GM11168 (cell line): ENCODE results near the gene EOLA1.
"Not testable (repeated sequence)": the region's sequence is repeated elsewhere in the genome, so short reads cannot be mapped to it uniquely, and the experiment has no call there.

ENCODE experiments used
- in situ Hi-C: fragments of 300-500 bp; cut with MboI; formaldehyde crosslinking; loops from one replicate; pipeline ENCODE4 v1.12.0; 2022; ENCODE audit warnings: low sequenced_read_pairs; ENCODE audit not compliant: unreplicated experiment

EOLA1 gene

DNA sequence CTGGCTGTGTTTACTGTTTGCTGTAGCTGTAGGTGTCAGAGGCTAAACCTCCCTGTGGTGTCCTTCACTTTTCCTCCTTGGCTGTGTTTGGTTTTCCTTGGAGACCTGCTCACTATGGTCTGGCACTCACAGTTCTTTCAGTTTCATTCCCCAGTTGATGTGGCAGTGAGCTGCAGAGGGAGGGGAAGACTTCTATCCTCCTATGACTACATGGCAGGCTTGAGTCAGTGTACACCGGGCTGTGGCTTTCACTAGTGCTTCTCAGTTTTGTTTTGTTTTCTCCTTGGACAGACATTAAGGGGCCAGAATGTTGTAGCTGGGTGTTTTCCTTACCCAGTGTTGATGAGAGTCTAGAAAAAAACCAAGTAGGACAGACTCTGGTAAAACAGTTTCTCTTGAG, 32.6 kb downstream of the EOLA1 start:
- in situ Hi-C loops: loop anchor here (25.0 kb wide), 1 partner anchor 214 kb away; the partner anchor contains the start of gene MAGEA9

DNA sequence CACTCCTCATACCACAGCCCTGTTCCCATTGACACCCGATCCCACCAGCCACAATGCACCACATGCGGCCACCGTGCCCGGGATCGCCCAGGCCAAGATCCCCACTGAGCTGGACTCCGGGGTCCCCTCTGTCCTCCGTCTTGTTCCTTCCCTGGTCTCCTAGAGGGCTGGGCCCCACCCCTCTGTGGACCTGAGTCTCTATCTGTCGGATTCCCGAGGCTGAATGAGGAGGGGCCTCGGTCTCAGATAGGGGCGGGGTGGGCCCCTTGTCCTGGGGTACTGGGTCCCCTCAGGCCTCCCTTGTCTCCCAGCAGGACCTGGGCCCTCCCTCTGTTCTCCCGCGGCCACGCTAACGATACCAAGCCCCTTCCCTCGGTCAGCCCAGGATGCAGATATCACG, 44.8 kb downstream of the EOLA1 start:
- in situ Hi-C loops: not testable (repeated sequence)

DNA sequence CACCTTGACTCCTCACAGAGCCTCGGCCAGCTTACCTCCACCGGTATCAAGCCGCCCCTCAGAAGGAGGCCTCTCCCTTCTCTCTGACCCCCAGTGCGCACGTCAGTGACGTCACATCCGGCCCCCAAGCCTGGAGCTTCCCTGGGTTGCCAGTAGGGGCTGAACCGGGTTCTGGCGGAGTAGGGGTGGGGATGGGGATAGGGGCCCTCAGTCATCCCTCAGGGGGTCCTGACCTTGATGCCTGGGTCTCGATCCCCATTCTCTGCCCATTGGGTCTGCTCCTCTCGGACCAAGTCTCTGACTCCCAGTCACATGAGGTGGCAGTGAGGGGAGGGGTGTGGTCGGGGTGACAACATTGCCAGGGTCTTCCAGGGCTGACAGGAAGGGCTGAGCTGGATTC, 46.5 kb downstream of the EOLA1 start, which contains the start of gene MAGEA9B:
Gene MAGEA9B (minus strand): TSS at position 101 of the 400 bp plus-strand sequence. CDS start 4,280 bp downstream, outside the sequence.
- in situ Hi-C loops: not testable (repeated sequence)

DNA sequence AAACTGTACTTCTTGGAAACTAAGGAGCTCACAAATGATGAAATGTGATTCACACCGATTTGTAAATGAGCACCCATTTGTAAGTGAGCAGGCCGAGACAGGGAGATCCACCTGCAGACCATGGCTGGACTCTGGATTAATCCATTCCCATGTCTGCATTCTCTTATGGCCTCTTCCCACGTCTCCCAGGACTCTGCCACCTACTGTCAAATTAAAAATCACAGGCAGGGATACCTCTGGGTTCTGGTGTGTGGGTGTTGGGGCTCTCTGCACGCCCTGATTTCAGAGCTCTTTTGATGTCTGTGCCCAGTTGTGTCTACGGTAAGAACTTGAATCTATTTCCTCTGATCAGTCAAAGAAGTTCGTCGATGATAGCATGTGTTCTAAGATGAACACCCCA, 50.2 kb downstream of the EOLA1 start:
- in situ Hi-C loops: not testable (repeated sequence)

DNA sequence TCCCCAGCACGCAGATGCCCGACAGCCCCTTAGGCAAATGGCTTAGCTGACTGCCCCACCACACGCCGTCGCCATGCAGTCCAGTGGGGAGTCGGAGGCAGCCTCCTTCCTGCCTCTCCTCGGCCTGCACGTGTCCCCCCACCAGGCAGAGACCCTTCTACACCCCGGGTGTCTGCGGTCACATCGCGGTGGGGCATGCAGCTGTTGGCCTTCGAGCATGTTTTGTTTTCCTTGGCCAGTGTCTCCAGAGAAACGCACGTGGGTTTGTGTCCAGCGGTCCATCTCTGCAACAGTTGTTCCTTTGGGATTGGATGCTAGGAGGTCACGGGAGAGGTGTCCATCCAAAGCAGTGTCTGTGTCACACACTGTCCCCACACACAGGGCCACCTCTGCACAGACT, 54.4 kb downstream of the EOLA1 start, which contains the start of gene HSFX2:
Gene HSFX2 (minus strand): TSS at position 101 of the 400 bp plus-strand sequence. CDS start 614 bp downstream, outside the sequence.
- in situ Hi-C loops: not testable (repeated sequence)

DNA sequence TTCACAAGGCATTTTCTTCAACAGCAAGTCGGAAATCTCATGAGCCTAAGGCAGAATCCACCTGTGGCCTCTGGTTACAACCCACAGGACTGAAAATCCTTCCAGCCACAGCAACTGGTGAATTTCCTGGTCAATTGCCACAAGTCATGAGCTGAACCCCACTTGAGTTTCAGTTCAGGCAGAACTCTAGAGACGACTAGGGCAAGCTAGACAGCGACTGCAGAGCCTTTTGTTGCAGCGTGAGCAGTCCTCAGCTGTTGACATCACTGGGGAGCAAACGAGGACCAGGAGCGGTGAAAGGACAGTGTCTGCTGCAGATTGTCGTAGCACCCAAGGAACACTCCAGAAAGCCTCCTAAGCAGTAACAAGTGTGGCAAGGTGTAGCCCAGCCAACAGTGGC, 55.1 kb downstream of the EOLA1 start:
- in situ Hi-C loops: not testable (repeated sequence)
